Measurements from ENCODE around the gene GLO1. TPM values are rescaled to one million over a fixed set of nuclear protein-coding genes. Genes with fewer than 3 reads are reported as not detected.

GLO1 gene
- total and polyA plus RNA-seq, 4 donors: 50.5 to 108 (median 72.5) TPM

DNA sequence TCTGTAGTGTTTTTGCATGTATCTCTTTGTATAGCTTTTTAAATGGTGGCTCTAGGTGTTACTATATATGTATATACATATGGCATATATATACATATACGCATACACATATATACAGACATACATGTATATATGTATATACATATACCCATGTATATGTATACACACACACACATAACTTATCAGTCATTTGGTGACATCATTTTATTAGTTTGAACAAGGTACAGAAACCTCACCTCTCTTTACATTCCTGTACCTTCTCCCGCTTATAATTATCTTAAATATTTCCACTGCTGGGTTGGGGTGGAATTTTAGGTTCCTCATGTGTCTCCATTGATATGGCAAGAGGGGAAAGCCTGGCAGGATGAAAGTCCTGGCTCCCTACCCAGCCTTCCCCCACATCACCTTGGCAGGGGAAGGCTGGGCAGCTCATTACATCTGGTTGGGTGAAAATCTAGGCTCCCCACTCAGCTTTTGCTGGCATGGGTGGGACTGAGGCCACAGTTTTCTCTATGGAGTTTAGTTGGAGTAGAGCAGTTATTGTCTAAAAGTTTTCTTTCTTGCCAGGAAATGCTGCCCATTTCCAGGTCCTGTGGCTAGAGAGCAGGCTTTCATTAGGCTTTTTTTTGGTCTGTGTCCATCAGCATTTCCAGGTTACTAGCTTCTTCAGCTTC lies 7.6 kb downstream of the GLO1 start:
- Histone ChIP-seq H3K27ac (ENCODE audit: low read depth in 1 of 2, low read length in 2 of 2) (no peak overlapping the region), H3K4me1 (ENCODE audit: control insufficient read depth in 4 of 4, insufficient read depth in 4 of 4, low read length in 3 of 4) (peaks cover 0 to under 1% (median 0%) of the 10 kb centered on the region in 4 donors), H3K9ac (ENCODE audit: low read depth in 1 of 2, low read length in 2 of 2) (no peak overlapping the region), H3K4me3 (ENCODE audit: low read depth in 1 of 3, low read length in 3 of 3) (no peak overlapping the region), H3K9me3 (ENCODE audit: control insufficient read depth in 4 of 4, low read length in 3 of 4) (peaks cover 0 to 1% (median 0%) of the 10 kb centered on the region in 4 donors), H3K27me3 (ENCODE audit: control insufficient read depth in 4 of 4, insufficient read depth in 4 of 4, low read length in 3 of 4) (no peaks in the 10 kb centered on the region), H3K36me3 (ENCODE audit: control insufficient read depth in 4 of 4, insufficient read depth in 3 of 4, low read depth in 1 of 4, low read length in 3 of 4) (peaks cover 0 to 1% (median 0%) of the 10 kb centered on the region in 4 donors)
- no peak for DNase-seq (ENCODE audit: low spot score)
- WGBS: 98% methylated on average over 2 of the region's 2 CpGs
- TF ChIP-seq, protein P1, sequence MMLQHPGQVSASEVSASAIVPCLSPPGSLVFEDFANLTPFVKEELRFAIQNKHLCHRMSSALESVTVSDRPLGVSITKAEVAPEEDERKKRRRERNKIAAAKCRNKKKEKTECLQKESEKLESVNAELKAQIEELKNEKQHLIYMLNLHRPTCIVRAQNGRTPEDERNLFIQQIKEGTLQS (IDR thresholded peaks at IDR 0.05): no peak

DNA sequence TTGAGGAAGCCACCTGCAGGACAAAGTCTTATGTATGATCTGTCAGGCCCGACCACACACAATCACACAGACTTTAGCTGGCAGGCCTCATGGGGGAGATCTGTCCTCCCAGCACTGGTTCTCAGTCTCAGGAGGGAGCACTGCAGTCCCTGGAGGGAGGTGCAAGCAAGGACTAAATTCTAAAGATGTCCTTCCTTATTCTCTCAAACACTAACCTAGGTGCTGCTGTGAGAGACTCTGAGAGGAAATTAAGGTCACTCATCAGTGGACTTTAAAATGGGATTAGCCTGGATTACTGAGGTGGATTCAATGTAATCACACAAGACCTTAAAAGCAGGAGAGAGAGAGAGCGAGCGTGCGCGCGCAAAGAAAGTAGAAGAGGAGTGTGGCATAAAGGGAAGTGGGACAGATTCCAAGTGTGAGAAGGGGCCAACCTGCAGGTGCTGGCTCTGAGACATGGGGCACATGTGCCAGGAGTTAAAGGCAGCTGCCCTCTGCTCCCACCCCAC lies 14.3 kb downstream of the GLO1 start:
- Histone ChIP-seq H3K9ac (ENCODE audit: low read depth in 1 of 2, low read length in 2 of 2) (no peak overlapping the region), H3K27ac (ENCODE audit: low read depth in 1 of 2, low read length in 2 of 2) (peak overlapping the region in 1 of 2 donors; percentile 50), H3K36me3 (ENCODE audit: control insufficient read depth in 4 of 4, insufficient read depth in 3 of 4, low read depth in 1 of 4, low read length in 3 of 4) (no peaks in the 10 kb centered on the region), H3K4me1 (ENCODE audit: control insufficient read depth in 4 of 4, insufficient read depth in 4 of 4, low read length in 3 of 4) (peaks cover 7 to 30% (median 25%) of the 10 kb centered on the region in 4 donors), H3K9me3 (ENCODE audit: control insufficient read depth in 4 of 4, low read length in 3 of 4) (no peaks in the 10 kb centered on the region), H3K27me3 (ENCODE audit: control insufficient read depth in 4 of 4, insufficient read depth in 4 of 4, low read length in 3 of 4) (no peaks in the 10 kb centered on the region), H3K4me3 (ENCODE audit: low read depth in 1 of 3, low read length in 3 of 3) (no peak overlapping the region)
- 60% methylated on average over 6 of the region's 6 CpGs for WGBS
- TF ChIP-seq, protein P2, sequence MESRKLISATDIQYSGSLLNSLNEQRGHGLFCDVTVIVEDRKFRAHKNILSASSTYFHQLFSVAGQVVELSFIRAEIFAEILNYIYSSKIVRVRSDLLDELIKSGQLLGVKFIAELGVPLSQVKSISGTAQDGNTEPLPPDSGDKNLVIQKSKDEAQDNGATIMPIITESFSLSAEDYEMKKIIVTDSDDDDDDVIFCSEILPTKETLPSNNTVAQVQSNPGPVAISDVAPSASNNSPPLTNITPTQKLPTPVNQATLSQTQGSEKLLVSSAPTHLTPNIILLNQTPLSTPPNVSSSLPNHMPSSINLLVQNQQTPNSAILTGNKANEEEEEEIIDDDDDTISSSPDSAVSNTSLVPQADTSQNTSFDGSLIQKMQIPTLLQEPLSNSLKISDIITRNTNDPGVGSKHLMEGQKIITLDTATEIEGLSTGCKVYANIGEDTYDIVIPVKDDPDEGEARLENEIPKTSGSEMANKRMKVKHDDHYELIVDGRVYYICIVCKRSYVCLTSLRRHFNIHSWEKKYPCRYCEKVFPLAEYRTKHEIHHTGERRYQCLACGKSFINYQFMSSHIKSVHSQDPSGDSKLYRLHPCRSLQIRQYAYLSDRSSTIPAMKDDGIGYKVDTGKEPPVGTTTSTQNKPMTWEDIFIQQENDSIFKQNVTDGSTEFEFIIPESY (IDR thresholded peaks at IDR 0.05): no peak
- TF ChIP-seq HNF4A (conservative IDR thresholded peaks at IDR 0.05): peak in 1 of 2 donors; percentile 43
- DNase-seq (ENCODE audit: low spot score): no peak

DNA sequence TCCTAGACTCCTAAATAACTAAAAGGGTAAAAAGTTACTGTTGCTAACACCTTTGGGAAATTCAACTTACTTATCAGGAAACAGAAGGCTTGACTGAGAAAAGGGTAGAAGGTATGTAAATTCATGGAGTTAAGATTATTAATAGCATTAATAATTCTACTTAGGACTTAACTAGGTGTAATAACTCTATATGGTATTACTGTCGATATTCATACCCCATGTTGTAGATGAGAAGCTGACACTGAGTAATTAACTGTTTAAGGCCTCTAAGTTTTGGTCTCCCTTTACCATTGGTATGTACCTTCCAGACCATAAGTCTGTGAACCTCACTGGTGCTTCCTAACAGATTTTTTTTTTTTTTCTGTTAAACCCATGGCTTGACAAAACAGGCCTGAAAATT lies 15.4 kb downstream of the GLO1 start:
- TF ChIP-seq NR2F2 (IDR thresholded peaks at IDR 0.05) (no peak), GABPA (IDR thresholded peaks at IDR 0.05 in 1 of 2, conservative IDR thresholded peaks at IDR 0.05 in 1 of 2) (no peak), SP1 (IDR thresholded peaks at IDR 0.05) (no peak)
- TF ChIP-seq, protein P2 (IDR thresholded peaks at IDR 0.05): no peak
- Histone ChIP-seq H3K36me3 (ENCODE audit: control insufficient read depth in 4 of 4, insufficient read depth in 3 of 4, low read depth in 1 of 4, low read length in 3 of 4) (peaks cover 0 to 7% (median 3%) of the 10 kb centered on the region in 4 donors), H3K27me3 (ENCODE audit: control insufficient read depth in 4 of 4, insufficient read depth in 4 of 4, low read length in 3 of 4) (no peaks in the 10 kb centered on the region), H3K4me3 (ENCODE audit: low read depth in 1 of 3, low read length in 3 of 3) (no peak overlapping the region), H3K9ac (ENCODE audit: low read depth in 1 of 2, low read length in 2 of 2) (no peak overlapping the region), H3K9me3 (ENCODE audit: control insufficient read depth in 4 of 4, low read length in 3 of 4) (no peaks in the 10 kb centered on the region), H3K27ac (ENCODE audit: low read depth in 1 of 2, low read length in 2 of 2) (peak overlapping the region; percentile 9 to 38), H3K4me1 (ENCODE audit: control insufficient read depth in 4 of 4, insufficient read depth in 4 of 4, low read length in 3 of 4) (peaks cover 7 to 30% (median 25%) of the 10 kb centered on the region in 4 donors)
- DNase-seq (ENCODE audit: low spot score): no peak
- WGBS: 97% methylated on average over 1 of the region's 1 CpG

DNA sequence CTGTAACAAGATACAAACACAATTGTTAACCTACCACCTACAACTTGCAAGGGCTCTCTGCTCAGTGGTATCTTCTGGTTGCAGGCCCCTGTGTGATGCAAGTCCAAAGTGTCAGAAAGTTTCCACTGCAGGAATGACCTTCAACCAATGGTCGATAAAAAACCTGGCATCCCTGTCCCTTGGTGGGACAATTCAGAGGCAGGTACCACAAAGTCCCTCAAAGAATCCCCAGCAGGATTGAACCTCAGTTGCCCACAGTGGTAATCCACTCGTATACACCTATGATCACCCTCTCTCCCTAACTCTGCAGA lies 15.9 kb downstream of the GLO1 start:
- Histone ChIP-seq H3K27ac (ENCODE audit: low read depth in 1 of 2, low read length in 2 of 2) (peak overlapping the region; percentile 9 to 38), H3K9ac (ENCODE audit: low read depth in 1 of 2, low read length in 2 of 2) (no peak overlapping the region), H3K9me3 (ENCODE audit: control insufficient read depth in 4 of 4, low read length in 3 of 4) (no peaks in the 10 kb centered on the region), H3K36me3 (ENCODE audit: control insufficient read depth in 4 of 4, insufficient read depth in 3 of 4, low read depth in 1 of 4, low read length in 3 of 4) (peaks cover under 1 to 10% (median 3%) of the 10 kb centered on the region in 4 donors), H3K4me1 (ENCODE audit: control insufficient read depth in 4 of 4, insufficient read depth in 4 of 4, low read length in 3 of 4) (peaks cover 7 to 30% (median 25%) of the 10 kb centered on the region in 4 donors), H3K4me3 (ENCODE audit: low read depth in 1 of 3, low read length in 3 of 3) (no peak overlapping the region), H3K27me3 (ENCODE audit: control insufficient read depth in 4 of 4, insufficient read depth in 4 of 4, low read length in 3 of 4) (no peaks in the 10 kb centered on the region)
- WGBS: 52% methylated on average over 2 of the region's 2 CpGs
- no peak for DNase-seq (ENCODE audit: low spot score)
- TF ChIP-seq, protein P3, sequence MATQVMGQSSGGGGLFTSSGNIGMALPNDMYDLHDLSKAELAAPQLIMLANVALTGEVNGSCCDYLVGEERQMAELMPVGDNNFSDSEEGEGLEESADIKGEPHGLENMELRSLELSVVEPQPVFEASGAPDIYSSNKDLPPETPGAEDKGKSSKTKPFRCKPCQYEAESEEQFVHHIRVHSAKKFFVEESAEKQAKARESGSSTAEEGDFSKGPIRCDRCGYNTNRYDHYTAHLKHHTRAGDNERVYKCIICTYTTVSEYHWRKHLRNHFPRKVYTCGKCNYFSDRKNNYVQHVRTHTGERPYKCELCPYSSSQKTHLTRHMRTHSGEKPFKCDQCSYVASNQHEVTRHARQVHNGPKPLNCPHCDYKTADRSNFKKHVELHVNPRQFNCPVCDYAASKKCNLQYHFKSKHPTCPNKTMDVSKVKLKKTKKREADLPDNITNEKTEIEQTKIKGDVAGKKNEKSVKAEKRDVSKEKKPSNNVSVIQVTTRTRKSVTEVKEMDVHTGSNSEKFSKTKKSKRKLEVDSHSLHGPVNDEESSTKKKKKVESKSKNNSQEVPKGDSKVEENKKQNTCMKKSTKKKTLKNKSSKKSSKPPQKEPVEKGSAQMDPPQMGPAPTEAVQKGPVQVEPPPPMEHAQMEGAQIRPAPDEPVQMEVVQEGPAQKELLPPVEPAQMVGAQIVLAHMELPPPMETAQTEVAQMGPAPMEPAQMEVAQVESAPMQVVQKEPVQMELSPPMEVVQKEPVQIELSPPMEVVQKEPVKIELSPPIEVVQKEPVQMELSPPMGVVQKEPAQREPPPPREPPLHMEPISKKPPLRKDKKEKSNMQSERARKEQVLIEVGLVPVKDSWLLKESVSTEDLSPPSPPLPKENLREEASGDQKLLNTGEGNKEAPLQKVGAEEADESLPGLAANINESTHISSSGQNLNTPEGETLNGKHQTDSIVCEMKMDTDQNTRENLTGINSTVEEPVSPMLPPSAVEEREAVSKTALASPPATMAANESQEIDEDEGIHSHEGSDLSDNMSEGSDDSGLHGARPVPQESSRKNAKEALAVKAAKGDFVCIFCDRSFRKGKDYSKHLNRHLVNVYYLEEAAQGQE (IDR thresholded peaks at IDR 0.05): no peak
- TF ChIP-seq HNF4A (conservative IDR thresholded peaks at IDR 0.05): peak; percentile 88 to 93
- TF ChIP-seq, protein P4, sequence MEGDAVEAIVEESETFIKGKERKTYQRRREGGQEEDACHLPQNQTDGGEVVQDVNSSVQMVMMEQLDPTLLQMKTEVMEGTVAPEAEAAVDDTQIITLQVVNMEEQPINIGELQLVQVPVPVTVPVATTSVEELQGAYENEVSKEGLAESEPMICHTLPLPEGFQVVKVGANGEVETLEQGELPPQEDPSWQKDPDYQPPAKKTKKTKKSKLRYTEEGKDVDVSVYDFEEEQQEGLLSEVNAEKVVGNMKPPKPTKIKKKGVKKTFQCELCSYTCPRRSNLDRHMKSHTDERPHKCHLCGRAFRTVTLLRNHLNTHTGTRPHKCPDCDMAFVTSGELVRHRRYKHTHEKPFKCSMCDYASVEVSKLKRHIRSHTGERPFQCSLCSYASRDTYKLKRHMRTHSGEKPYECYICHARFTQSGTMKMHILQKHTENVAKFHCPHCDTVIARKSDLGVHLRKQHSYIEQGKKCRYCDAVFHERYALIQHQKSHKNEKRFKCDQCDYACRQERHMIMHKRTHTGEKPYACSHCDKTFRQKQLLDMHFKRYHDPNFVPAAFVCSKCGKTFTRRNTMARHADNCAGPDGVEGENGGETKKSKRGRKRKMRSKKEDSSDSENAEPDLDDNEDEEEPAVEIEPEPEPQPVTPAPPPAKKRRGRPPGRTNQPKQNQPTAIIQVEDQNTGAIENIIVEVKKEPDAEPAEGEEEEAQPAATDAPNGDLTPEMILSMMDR (IDR thresholded peaks at IDR 0.05; ENCODE audit: low read depth, low read length, missing input control): no peak
- TF ChIP-seq NR2F2 (IDR thresholded peaks at IDR 0.05): no peak
- TF ChIP-seq SP1 (IDR thresholded peaks at IDR 0.05): peak; percentile 75
- TF ChIP-seq, protein P1 (IDR thresholded peaks at IDR 0.05): peak; percentile 85
- TF ChIP-seq FOXA1 (IDR thresholded peaks at IDR 0.05): no peak
- TF ChIP-seq HNF4G (IDR thresholded peaks at IDR 0.05): peak; percentile 64
